MM.1S (cell line): ENCODE results near the gene GLMP.

Source experiments
- CTCF ChIP-seq: fragments of 300-600 bp; sonication (generic); IDR thresholded peaks from 2 replicates; pipeline ENCODE4 v1.5.1; 2016; ENCODE audit warnings: antibody characterized with exemption, low read length, mixed read lengths
- EZH2 ChIP-seq: fragments of 300-600 bp; sonication (generic); optimal IDR thresholded peaks from 2 replicates; pipeline ENCODE3; 2017; ENCODE audit warnings: low read depth, mild to moderate bottlenecking, antibody characterized with exemption, low read length, mixed read lengths
- EZH2phosphoT487 ChIP-seq: fragments of 300-600 bp; sonication (generic); IDR thresholded peaks from 2 replicates; pipeline ENCODE4 v1.6.1; 2018; ENCODE audit warnings: antibody characterized with exemption, low read length

DNA sequence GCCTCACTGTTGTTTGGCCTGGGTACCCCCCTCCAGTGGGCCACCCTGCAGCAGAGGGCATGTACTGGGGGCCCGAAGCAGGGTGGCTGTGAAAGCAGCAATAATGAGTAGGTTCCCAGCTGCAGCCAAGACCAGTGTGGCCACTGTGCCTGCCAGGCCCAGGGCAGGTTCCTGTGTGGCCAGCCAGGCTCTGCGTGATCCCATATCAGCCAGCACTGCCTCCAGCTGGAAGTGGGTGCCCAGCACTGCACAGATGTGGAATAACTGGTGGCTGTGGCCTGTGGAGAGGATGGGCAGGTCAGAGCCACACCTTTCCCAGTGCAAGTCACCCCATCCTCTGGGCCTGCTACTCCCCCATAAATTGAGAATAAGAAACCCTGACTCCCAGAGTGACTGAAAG lies 51.4 kb downstream of the GLMP start:
- TF ChIP-seq CTCF (no peak), EZH2 (no peak), EZH2phosphoT487 (no peak)
